Measurements from ENCODE around the gene MARCHF9.

GRCh38 chr12:57793920-57794319, 39.0 kb downstream of the MARCHF9 start:
- TF ChIP-seq CTCF (IDR thresholded peaks at IDR 0.05): no peak
- no peak for TF ChIP-seq POLR2A (IDR thresholded peaks at IDR 0.05)
